ENCODE data around the gene ZNF280C.

DNA sequence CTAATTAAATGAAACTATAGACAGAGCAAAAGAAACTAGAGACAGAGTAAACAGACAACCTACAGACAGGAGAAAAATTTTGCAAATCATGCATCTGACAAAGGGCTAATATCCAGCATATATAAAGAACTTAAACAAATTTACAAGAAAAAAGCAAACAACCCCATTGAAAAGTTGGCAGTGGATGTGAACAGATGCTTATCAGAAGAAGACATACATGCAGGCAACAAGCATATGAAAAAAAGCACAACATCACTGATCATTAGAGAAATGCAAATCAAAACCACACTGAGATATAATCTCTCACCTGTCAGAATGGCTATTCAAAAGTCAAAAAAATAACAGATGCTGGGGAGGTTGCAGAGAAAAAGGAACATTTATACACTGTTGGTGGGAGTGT is 14.8 kb downstream of the ZNF280C start:
- TF ChIP-seq ZNF2 (tag by site-specific recombination; IDR thresholded peaks at IDR 0.05): no peak
- TF ChIP-seq, protein P1, sequence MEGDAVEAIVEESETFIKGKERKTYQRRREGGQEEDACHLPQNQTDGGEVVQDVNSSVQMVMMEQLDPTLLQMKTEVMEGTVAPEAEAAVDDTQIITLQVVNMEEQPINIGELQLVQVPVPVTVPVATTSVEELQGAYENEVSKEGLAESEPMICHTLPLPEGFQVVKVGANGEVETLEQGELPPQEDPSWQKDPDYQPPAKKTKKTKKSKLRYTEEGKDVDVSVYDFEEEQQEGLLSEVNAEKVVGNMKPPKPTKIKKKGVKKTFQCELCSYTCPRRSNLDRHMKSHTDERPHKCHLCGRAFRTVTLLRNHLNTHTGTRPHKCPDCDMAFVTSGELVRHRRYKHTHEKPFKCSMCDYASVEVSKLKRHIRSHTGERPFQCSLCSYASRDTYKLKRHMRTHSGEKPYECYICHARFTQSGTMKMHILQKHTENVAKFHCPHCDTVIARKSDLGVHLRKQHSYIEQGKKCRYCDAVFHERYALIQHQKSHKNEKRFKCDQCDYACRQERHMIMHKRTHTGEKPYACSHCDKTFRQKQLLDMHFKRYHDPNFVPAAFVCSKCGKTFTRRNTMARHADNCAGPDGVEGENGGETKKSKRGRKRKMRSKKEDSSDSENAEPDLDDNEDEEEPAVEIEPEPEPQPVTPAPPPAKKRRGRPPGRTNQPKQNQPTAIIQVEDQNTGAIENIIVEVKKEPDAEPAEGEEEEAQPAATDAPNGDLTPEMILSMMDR (tag by site-specific recombination; IDR thresholded peaks at IDR 0.05): no peak
- TF ChIP-seq ZNF140 (tag by site-specific recombination; IDR thresholded peaks at IDR 0.05): no peak
- no peak for TF ChIP-seq ZNF112 (tag by site-specific recombination; IDR thresholded peaks at IDR 0.05)

Data from HEK293 (cell line).